Right cardiac atrium (tissue), 5 donors: ENCODE results near the gene MRPS2. TPM values are rescaled to one million over a fixed set of nuclear protein-coding genes. Genes with fewer than 3 reads are reported as not detected.
"Not testable (repeated sequence)": the region's sequence is repeated elsewhere in the genome, so short reads cannot be mapped to it uniquely, and the experiment has no call there.

ENCODE experiments used
- ATAC-seq, 2 donors: fragments of 200-7000 bp; cut with Tn5 transposase; one replicate each; pipeline versions ENCODE4 v1.8.0 to v1.9.1; 2020; ENCODE audit warnings: moderate library complexity in 2 of 2, mild to moderate bottlenecking in 1 of 2
- DNase-seq, 3 donors: peaks; one replicate each; pipeline ENCODE4 v3.0.0-alpha.2; 2020
- H3K27ac ChIP-seq: one replicate; pipeline ENCODE4 v1.5.1; 2013; ENCODE audit warnings: mild to moderate bottlenecking, low read length, control low read depth, moderate library complexity
- H3K27me3 ChIP-seq: one replicate; pipeline ENCODE4 v1.6.1; 2013; ENCODE audit not compliant: control insufficient read depth, insufficient read depth
- H3K4me1 ChIP-seq: one replicate; pipeline ENCODE4 v1.6.1; 2013; ENCODE audit warnings: low read length; ENCODE audit not compliant: control insufficient read depth, insufficient read depth
- H3K4me3 ChIP-seq: one replicate; pipeline ENCODE4 v1.5.1; 2013; ENCODE audit warnings: low read length, control low read depth
- H3K9me3 ChIP-seq: one replicate; pipeline ENCODE4 v1.6.1; 2013; ENCODE audit warnings: low read length; ENCODE audit not compliant: control insufficient read depth
- WGBS: extraction: QIAGEN DNeasy Blood & Tissue Kit; methylation state at CpG from one replicate; pipeline ENCODE4 v1.1.7; 2013; 5-methylcytosine and 5-hydroxymethylcytosine counted together
- intact Hi-C, 4 donors: fragments of 100-400 bp; cut with DNase I; formaldehyde crosslinking; loops; one replicate each; pipeline versions ENCODE4 v1.11.0 to v1.14.0; 2022 to 2023
- polyA plus RNA-seq: library from polyadenylated mRNA; stranded (reverse); fragments of 200-250 nt; gene quantifications from one replicate; pipeline ENCODE4 v1.2.3, GENCODE V29; 2013
- total RNA-seq, 4 donors: library from RNA; stranded (reverse); fragmentation: NEBNext Ultra II Directional; extraction: Animal tissue kit (Norgen Biotek cat#: 25700); gene quantifications; one replicate each; pipeline ENCODE4 v1.2.1, GENCODE V29; 2021
- donor health status: healthy with polysubstance abuse.
- donor health status: DM: no; HTN: yes; CAD: no.
- donor health status: DM: no; HTN: no; CAD: no.
- donor health status: DM: no; HTN: yes; CAD: no; lungs with severe emphysema.
- donor health status: DM: yes; HTN: yes; CAD: no.

Gene MRPS2
- total and polyA plus RNA-seq, 5 donors = 27.1 to 48.9 (median 38.1) TPM

DNA sequence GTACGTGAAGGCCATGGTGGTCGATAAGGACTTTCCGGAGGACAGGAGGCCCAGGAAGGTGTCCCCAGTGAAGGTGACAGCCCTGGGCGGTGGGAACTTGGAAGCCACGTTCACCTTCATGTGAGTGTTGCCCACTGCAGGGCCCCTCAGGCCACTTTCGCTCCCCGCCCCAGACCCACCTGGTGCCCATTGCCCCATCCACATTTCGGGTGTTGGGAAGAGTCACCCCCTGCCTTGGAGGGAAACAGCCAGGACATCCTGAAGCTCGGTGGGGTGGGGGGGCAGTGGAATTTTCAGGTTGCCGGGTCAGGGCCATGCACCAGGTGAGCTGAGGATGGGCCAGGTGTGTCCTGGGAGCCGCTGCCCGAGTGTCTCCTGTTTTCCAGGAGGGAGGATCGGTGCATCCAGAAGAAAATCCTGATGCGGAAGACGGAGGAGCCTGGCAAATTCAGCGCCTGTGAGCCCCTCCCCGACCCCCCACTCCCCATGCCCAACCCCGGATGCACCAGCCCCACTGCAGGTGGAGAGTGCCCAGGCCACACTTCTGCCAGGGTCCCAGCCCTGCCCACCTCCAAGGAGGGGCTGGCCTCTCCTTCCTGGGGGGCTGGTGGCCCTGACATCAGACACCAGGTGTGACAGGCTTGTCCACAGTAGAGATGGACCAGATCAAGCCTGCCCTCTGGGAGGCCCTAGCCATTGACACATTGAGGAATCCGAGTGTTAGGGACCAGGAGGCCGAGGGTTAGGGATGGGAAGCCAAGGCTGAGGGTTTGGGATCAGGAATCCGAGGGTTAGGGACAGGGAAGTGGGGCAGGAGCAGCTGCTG lies 46.5 kb downstream of the MRPS2 start:
- ATAC-seq, H3K9me3 ChIP-seq, H3K27me3 ChIP-seq, intact Hi-C loops, H3K4me3 ChIP-seq, DNase-seq, H3K4me1 ChIP-seq, H3K27ac ChIP-seq: not testable (repeated sequence)
- WGBS = 81% methylated on average over 19 of the region's 21 CpGs

GRCh38 chr9:135547756-135548736 lies 47.6 kb downstream of the MRPS2 start:
- no peak overlapping the region for H3K4me3 ChIP-seq
- H3K4me1 ChIP-seq = no peaks in the 10 kb centered on the region
- DNase-seq (no peak), ATAC-seq (no peak)
- no peak overlapping the region for H3K27ac ChIP-seq
- no peaks in the 10 kb centered on the region for H3K27me3 ChIP-seq
- 74% methylated on average over 28 of the region's 28 CpGs for WGBS
- intact Hi-C loops = no loop called here
- H3K9me3 ChIP-seq = no peaks in the 10 kb centered on the region

DNA sequence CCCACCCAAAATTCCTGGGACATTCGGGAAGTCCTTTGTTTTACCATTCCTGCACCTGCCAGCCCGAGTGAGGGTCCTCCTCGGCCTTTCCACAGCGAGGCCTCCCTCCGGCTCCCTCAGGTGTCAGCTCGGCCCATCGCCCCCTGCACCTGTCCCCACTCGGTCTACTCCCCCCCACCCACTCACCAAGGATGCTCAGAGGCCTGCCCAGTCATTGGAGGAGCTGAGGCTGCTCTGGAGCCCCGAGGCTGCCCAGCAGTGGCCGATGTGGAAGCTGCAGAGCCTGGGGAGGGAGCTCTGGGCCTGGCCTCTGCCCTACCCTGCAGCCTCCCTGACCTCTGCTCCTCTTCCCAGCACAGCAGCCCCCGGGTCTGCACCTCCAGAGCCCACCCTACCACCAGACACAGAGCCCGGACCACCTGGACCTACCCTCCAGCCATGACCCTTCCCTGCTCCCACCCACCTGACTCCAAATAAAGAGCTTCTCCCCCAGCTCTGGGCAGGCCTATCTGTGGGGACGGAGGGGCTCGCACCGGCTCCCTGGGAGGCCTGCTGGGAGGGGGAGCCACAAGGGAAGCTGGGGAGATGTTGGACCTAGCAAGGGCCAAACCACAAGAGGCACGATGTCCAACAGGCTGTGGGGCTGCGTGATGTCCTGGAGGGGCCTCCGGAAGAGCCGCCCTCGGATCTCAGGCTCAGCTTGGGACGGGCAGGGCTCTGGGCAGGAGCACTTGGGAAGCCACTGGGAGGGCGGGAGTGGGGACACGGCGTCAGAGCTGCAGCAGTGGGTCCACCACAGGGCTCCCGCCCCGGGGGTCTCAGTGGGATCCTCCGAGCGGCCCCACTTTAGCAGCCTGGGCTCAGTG lies 49.2 kb downstream of the MRPS2 start:
- DNase-seq, ATAC-seq, H3K27ac ChIP-seq, H3K27me3 ChIP-seq, H3K4me3 ChIP-seq, H3K4me1 ChIP-seq, intact Hi-C loops, H3K9me3 ChIP-seq: not testable (repeated sequence)
- 77% methylated on average over 28 of the region's 28 CpGs for WGBS

- intact Hi-C loops = no loop called here
- WGBS = 61% methylated on average over 17 of the region's 17 CpGs
- Histone ChIP-seq H3K27me3 (no peaks in the 10 kb centered on the region), H3K9me3 (no peaks in the 10 kb centered on the region), H3K4me1 (no peaks in the 10 kb centered on the region), H3K4me3 (no peak overlapping the region), H3K27ac (no peak overlapping the region)
- DNase-seq = no peak
- ATAC-seq = no peak
Measured at GRCh38 chr9:135550344-135550918, 49.9 kb downstream of the MRPS2 start.

GRCh38 chr9:135551031-135551430 lies 50.5 kb downstream of the MRPS2 start:
- intact Hi-C loops = no loop called here
- ATAC-seq = no peak
- Histone ChIP-seq H3K4me1 (no peaks in the 10 kb centered on the region), H3K4me3 (no peak overlapping the region), H3K9me3 (no peaks in the 10 kb centered on the region), H3K27me3 (no peaks in the 10 kb centered on the region), H3K27ac (no peak overlapping the region)
- DNase-seq = no peak
- 64% methylated on average over 14 of the region's 14 CpGs for WGBS

DNA sequence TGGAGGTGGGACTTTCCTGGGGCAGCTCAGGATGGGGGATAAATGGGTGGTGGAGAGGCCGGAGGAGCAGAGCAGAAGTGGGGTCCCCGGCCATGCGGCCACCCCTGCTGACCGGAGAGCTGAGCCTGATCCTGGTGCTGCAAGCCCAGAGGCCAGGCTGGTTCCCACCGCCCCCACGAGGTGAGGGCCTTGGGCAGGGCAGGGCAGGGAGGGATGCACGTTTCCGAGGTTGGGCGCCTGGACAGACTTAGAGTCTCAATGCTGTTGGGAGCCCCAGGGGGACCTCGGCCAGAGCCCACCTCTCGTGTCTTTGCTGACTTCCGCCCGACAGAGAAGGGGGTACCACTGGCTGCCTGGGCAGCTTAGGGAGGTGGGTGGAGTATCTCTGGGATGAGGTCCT lies 51.0 kb downstream of the MRPS2 start:
- WGBS = 90% methylated on average over 13 of the region's 13 CpGs
- no peaks in the 10 kb centered on the region for H3K4me1 ChIP-seq
- intact Hi-C loops = no loop called here
- H3K9me3 ChIP-seq = no peaks in the 10 kb centered on the region
- no peak overlapping the region for H3K27ac ChIP-seq
- H3K4me3 ChIP-seq = no peak overlapping the region
- ATAC-seq (no peak), DNase-seq (no peak)
- H3K27me3 ChIP-seq = no peaks in the 10 kb centered on the region

- Histone ChIP-seq H3K4me1 (no peaks in the 10 kb centered on the region), H3K27me3 (no peaks in the 10 kb centered on the region), H3K27ac (no peak overlapping the region), H3K9me3 (no peaks in the 10 kb centered on the region), H3K4me3 (no peak overlapping the region)
- intact Hi-C loops = no loop called here
- DNase-seq = no peak
- WGBS = 74% methylated on average over 18 of the region's 18 CpGs
- no peak for ATAC-seq
Measured at GRCh38 chr9:135552021-135552697, 51.7 kb downstream of the MRPS2 start.

DNA sequence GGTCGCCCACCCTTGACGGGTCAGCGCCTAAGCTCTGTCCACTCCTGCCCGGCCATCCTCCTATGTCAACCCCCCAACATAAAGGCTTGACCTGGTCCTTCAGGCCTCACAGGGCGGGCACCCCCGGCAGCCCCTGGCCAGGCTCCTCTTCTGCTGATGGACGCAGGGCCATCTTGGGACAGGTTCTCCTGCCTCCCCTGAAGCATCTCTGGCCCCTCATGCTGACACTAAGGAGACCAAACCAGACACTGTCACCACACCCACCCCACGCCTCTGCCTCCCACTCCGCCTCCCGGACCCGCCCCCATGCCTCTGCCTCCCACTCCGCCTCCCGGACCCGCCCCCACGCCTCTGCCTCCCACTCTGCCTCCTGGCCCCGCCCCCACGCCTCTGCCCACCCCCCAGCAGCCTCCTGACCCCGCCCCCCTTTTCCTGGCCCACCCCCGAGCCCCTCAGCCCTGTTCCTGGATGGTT lies 52.3 kb downstream of the MRPS2 start:
- H3K4me3 ChIP-seq = no peak overlapping the region
- intact Hi-C loops = no loop called here
- 88% methylated on average over 19 of the region's 19 CpGs for WGBS
- DNase-seq (no peak), ATAC-seq (no peak)
- H3K27me3 ChIP-seq = no peaks in the 10 kb centered on the region
- H3K27ac ChIP-seq = no peak overlapping the region
- no peaks in the 10 kb centered on the region for H3K9me3 ChIP-seq
- no peaks in the 10 kb centered on the region for H3K4me1 ChIP-seq
